HG02870 (cell line): ENCODE measurements around the gene ACOT4.
"Not testable (repeated sequence)": the region's sequence is repeated elsewhere in the genome, so short reads cannot be mapped to it uniquely, and the experiment has no call there.

Experiments used
- ATAC-seq: cut with Tn5 transposase; IDR thresholded peaks from one replicate; pipeline ENCODE4 v1.9.1; 2021; ENCODE audit warnings: mild to moderate bottlenecking, moderate library complexity; ENCODE audit not compliant: unreplicated experiment

The ACOT4 gene

GRCh38 chr14:73591690-73592449 lies at the start of gene ACOT4:
Gene ACOT4, plus strand, starts transcription at chr14:73591873. Its CDS starts 87 bp downstream, at chr14:73591960.
- peak; percentile 48 for ATAC-seq

DNA sequence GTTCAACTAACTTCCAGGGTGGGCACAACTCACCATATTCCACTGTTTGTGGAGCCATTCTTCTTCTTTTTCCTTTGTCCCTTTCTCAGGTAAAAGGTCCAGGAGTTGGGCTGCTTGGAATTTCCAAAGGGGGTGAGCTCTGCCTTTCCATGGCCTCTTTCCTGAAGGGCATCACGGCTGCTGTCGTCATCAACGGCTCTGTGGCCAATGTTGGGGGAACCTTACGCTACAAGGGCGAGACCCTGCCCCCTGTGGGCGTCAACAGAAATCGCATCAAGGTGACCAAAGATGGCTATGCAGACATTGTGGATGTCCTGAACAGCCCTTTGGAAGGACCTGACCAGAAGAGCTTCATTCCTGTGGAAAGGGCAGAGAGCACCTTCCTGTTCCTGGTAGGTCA lies 48.7 kb upstream of the ACOT4 start:
- ATAC-seq: not testable (repeated sequence)

GRCh38 chr14:73545353-73545752 lies 46.3 kb upstream of the ACOT4 start:
- not testable (repeated sequence) for ATAC-seq

DNA sequence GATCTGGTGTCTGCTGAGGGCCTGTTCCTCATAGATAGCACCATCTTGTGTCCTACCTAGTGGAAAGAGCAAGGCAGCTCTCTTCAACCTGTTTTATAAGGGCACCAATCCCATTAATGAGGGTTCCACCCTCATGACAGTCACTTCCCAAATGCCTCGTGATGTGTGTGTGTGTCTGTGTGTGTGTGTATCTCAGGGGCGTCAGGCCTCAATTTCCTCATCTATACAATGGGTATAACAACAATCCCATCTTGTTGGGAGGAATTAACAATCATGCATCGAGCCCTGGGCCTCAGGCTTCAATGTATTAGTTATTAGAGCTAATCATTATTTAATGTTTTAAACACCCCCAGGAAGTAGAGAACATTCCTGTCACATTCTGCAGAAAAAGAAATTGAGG lies 42.6 kb upstream of the ACOT4 start:
- not testable (repeated sequence) for ATAC-seq

DNA sequence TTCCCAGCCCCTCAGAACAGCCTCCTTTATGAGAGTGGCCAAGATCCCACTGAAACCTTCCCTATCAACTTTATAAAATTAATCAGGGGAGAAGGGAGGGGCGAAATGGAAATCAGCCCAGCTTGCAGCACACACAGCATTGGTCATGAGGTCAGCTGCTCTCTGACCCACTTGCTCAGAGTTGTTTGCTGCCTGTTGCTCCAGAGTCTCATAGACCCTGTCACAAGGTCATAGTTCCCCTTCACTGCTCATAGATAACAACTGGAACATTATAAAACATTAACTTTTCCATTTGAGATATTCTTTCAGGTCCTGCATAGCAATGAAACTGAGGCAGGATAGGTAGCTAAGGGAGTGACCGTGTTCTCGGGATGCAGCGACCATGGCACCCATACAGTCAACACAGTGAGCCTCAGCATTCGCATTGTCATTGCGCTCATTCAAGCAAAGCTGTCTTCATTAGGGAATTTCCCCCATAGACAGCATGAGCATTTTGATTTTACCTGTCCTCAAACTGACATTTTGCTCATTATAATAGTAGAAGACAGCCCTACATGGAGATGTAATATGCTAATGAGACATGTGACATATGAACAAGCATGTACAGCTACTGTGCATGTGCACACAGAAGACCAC lies 41.7 kb upstream of the ACOT4 start:
- ATAC-seq: not testable (repeated sequence)

- ATAC-seq: no peak
Measured at GRCh38 chr14:73553845-73554244, 37.8 kb upstream of the ACOT4 start.

DNA sequence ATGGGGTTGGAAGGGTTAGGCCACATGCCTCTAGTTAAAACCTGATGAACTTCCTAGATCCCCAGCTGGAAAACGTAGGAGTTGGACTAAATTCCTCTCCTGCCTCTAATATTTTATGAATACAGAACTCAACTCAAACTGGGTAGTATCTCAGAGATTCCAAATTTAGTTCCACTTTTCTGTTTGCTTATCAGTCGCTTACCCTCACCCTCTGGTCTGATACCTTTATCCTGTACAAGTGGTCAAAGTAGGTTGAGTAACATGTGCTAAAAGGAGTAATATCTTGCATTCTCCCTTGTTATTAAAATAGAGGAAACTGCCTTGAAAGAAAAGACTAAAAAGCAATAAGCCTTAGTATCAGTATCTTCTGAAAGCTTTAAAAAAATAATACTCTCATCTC lies 34.5 kb upstream of the ACOT4 start:
- not testable (repeated sequence) for ATAC-seq

- ATAC-seq: not testable (repeated sequence)
Measured at GRCh38 chr14:73558238-73558637, 33.4 kb upstream of the ACOT4 start.

DNA sequence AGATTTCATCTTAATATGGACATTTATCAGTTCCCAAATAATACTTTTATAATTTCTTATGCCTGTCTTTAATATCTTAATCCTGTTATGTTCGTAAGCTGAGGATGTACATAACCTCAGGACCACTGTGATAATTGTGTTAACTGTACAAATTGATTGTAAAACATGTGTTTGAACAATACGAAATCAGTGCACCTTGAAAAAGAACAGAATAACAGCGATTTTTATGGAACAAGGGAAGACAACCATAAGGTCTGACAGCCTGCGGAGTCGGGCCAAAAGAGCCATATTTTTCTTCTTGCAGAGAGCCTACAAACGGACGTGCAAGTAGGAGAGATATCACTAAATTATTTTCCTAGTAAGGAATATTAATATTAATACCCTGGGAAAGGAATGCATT lies 29.4 kb upstream of the ACOT4 start:
- ATAC-seq: not testable (repeated sequence)

- ATAC-seq: not testable (repeated sequence)
Measured at GRCh38 chr14:73562696-73563095, 29.0 kb upstream of the ACOT4 start.

- not testable (repeated sequence) for ATAC-seq
Measured at GRCh38 chr14:73566431-73566830, 25.2 kb upstream of the ACOT4 start.

GRCh38 chr14:73566935-73567334 lies 24.7 kb upstream of the ACOT4 start:
- ATAC-seq: not testable (repeated sequence)

DNA sequence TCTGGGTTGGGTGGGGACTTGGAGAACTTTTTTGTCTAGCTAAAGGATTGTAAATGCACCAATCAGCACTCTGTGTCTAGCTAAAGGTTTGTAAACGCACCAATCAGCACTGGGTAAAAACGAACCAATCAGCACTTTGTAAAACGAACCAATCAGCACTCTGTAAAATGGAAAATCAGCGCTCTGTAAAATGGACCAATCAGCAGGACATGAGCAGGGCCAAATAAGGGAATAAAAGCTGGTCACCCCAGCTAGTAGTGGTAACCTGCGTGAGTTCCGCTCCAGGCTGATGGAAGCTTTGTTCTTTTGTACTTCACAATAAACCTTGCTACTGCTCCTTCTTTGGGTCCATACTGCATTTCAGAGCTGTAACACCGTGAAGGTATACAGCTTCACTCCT lies 24.3 kb upstream of the ACOT4 start:
- ATAC-seq: no peak

DNA sequence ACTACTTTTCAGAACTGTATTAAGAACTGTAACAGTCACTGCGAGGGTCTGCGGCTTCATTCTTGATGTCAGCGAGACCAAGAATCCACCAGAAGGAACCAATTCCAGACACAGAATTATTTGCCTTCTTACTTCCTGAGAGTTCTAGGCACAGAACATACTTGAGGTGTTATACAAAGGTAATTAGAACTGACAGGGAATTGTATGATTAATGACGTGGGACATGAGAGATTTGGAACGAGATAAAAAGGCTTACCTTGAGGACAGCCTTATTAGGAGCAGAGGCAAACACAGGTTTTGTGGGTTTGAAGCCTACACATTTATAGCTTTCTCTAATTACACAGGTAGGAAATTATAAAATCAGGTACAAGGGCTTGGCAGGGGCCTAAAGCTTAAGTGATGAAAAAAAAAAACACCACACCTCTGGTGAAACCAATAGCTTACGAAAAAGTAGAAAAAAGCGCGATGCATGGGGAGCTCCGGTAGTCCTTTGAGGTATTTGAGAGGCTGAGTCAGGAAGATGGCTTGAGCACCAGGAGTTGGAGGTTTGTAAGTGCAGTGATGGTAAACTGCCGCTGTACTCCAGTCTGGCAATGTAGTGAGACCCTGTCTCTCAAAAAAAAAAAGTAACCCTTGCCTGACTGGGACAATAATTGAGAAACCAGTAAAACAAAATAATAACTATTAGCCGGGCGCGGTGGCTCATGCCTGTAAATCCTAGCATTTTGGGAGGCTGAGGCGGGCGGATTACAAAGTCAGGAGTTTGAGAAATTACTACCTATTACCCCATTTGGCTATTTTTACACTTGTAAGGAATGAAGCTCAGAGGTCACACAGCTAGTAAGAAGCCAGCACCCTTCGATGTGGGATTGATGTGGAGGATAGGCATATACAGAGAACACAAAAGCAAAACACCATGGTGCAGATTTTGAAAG lies 23.5 kb upstream of the ACOT4 start:
- ATAC-seq: no peak

DNA sequence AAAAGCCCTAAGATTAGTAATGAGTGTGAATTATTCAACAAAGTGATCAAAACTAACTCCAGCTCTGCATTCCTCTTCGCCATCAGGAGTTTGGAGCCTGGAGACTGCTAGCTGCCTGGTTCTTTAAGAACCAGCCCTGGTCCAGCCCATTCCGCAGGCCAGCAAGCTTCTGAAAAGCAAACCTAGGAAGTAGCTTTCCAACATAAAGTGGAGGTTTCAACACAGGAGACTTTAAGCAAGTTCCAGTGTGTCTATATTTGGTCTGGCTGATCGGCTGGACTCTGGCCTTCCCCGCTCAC lies 22.8 kb upstream of the ACOT4 start:
- ATAC-seq: not testable (repeated sequence)

- ATAC-seq: peak; percentile 68
Measured at GRCh38 chr14:73569185-73569958, 22.3 kb upstream of the ACOT4 start, which contains the start of gene ACOT2. Gene ACOT2, plus strand, starts transcription at chr14:73569213. Its CDS starts 28 bp downstream, at chr14:73569241.

DNA sequence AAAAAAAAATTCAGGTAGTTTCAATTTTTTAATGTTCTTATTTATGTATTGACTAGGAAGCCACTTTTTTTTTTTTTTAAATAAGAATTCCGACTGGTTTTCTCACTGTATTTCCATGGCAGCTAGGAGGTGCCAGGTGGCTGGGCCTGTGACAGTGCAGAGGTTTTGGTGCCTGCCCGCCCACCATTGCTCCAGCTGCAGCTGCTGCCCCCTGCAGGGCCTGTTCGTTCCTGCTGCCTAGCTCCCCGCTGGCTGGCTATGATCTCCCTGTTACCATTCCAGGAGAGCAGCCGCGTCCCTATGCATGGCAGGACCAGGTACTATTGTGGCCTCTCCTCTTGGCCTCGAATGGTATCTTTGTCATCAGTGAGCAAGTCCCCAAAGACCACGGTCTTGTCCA lies 20.8 kb upstream of the ACOT4 start:
- not testable (repeated sequence) for ATAC-seq

DNA sequence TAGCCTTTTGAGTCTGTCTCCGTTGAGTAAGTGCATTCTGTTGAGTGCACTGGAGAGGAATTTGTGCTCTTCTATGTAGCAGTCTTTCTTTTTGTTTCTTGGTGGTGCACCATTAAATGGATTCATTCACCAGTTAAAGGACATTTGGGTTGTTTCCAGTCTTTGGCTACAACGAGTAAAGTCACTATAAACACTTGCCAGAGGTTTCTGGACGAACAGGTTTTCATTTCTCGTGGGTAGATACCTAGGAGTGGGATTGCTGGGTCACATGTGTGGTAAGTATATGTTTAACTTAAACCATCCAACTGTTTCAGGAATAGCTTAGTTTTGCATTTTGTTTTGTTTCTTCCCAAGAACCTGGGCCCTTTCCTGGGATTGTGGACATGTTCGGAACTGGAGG lies 18.6 kb upstream of the ACOT4 start:
- not testable (repeated sequence) for ATAC-seq

GRCh38 chr14:73573740-73574139 lies 17.9 kb upstream of the ACOT4 start:
- ATAC-seq: not testable (repeated sequence)

DNA sequence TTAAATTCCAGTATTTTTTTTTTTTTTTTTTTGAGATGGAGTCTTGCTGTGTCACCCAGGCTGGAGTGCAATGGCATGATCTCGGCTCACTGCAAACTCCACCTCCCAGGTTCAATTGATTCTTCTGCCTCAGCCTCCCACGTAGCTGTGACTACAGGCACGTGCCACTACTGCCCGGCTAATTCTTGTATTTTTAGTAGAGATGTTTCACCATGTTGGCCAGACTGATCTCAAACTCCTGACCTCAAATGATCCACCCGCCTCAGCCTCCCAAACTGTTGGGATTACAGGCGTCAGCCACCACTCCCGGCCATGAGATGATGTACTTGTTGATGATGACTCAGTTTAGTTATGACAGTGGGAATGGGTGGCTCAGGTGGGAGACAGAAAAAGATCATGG lies 17.4 kb upstream of the ACOT4 start:
- ATAC-seq: not testable (repeated sequence)

DNA sequence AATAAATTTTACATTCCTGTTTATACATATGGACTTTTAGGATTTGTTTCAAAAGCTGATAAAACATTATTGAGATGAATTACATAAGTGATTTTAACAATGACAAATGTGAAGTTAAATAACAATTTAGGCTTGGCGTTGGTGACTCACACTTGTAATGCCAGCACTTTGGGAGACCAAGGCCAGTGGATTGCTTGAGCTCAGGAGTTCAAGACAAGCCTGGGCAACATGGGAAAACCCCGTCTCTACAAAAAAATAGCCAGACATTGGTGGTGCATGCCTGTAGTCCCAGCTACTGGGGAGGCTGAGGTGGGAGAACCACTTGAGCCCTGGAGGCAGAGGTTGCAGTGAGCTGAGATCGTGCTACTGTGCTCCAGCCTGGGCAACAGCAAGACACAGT lies 15.3 kb upstream of the ACOT4 start:
- ATAC-seq: no peak
